HG03342 (cell line): ENCODE data around the gene ADGRD1.

ENCODE experiments used
- ATAC-seq: cut with Tn5 transposase; IDR thresholded peaks from one replicate; pipeline ENCODE4 v1.9.1; 2021; ENCODE audit warnings: mild to moderate bottlenecking, moderate library complexity; ENCODE audit not compliant: unreplicated experiment

Gene ADGRD1

DNA sequence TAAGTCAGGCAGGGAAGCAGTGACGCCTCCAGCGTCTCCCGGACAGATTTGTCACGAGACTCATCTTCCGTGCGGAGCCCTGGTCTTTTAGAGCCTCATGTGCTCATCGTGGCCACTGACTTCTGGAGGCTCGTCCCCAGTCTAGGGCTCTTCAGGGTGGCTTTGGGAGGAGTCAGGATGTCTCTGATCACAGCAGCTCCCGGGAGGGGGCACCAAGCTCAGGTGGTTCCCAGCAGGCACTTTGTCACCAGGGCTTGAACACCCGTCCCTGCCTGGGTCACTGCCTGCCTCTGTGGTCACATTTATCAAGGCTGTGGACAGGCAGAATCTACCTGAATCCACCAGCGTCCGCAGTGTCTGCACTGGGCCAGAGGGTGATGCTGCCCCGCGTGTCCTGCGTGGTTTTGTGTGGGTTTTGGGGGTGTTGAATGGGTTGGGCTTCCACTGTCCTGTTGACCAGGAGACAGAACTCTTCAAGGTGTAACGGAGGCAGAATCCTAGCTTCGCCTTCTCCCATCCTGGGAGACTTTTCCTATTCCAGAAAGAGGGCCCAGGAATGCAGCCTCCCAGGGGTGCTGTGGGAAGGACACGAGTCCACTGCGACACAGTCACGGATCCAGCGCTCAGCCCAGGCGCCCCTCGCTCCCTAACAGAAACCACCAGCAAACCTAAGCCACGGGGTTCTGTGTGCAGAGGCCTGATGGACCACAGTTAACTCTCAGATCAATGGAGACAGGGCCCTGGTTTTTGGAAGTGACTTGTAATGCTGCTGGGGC, 132.3 kb downstream of the ADGRD1 start:
- ATAC-seq = no peak

DNA sequence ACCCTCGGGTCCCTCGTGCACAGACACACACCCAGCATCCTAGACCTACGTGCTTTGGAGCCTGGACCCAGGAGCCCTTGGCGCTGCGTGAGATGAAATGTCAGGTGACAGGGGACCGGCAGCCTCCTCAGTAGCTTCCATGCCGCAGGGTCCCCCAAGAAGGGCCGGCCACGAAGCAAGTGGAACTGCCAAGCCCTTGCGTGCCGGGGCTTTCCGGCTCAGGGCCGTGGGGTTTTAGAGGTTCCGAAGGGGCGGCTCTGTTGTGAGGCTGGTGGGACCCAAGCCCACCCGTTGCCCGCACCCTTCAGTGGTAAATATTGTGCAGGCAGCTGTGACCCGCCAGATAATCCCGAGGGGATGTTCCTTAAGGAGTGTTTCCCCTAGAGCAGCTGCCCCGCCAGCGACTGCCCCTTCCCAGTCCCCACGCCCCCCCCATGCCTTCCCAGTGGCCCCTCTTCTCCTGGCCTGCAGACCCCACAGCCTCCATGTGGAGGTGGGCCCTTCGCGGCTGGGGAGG, 133.7 kb downstream of the ADGRD1 start:
- ATAC-seq = no peak

DNA sequence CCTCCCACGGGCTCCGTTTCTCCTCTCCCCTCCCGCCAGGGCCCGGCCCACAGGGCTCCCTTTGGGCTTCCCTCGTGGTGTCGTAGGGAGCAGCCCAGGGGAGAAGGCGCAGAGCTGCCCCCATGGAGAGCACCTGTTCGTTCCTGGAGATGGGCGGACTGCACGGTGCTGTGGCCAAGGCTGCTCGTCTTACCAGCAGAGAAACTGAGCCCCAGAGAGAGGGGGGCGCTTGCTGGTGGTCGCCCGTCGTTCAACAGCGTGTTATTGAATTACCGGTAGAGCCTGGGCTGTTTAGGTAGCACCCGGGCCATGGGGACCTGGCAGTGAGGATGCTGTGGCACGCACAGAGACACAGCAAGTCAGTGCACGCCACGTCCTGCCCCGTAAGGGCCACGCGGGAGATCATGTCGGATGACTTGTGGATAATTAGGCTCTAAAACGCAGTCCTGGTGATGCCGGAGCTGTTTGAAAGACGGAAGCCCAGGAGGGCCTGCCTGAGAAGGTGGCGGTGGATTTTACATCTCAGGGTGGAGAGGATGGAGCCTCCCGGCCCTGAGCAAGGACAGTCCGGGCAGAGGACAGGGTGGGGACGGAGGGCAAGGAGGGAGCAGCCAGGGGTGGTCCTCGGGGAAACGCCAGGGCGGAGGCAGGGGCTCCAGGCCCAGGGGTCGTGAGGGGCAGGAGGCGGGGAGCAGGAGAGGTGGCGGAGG, 134.4 kb downstream of the ADGRD1 start:
- no peak for ATAC-seq

DNA sequence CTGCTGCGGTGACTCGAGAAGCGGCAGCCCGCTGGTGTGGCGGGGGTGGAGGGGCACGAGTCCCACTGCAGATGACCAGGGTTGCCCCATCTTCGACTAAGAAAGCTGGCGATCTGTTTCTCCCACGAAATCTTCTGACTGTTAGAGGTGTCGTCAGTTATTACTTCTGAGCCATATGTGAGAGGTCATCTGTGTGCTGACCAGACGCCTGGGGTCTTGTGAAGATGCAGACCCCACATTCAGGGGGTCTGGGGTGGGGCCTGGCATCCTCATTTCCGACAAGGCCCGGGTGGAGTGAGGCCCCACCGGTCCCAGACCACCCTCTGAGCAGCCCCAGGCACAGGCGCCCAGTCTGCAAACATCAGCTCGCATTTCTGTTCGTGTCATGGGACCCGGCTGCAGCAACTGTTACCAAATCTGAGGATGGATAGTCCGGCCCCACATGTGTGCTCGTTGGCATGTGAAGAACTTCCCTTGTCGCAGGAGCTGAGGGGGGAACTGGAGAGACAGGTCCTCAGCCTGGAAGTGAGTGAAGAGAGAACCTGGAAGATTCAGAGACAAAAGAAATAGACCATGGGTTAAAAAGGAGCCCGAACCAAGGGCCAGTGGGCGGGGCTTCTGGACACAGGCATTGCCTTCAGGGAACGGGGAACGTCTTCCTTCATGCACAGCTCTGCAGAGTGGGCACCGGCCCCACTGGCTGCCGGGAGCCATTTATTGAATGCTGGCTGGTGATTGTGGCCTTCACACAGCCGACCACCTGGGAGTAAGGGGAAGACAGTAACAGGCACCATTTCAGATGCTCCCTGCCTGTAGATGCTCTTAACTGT, 135.2 kb downstream of the ADGRD1 start:
- ATAC-seq = no peak

DNA sequence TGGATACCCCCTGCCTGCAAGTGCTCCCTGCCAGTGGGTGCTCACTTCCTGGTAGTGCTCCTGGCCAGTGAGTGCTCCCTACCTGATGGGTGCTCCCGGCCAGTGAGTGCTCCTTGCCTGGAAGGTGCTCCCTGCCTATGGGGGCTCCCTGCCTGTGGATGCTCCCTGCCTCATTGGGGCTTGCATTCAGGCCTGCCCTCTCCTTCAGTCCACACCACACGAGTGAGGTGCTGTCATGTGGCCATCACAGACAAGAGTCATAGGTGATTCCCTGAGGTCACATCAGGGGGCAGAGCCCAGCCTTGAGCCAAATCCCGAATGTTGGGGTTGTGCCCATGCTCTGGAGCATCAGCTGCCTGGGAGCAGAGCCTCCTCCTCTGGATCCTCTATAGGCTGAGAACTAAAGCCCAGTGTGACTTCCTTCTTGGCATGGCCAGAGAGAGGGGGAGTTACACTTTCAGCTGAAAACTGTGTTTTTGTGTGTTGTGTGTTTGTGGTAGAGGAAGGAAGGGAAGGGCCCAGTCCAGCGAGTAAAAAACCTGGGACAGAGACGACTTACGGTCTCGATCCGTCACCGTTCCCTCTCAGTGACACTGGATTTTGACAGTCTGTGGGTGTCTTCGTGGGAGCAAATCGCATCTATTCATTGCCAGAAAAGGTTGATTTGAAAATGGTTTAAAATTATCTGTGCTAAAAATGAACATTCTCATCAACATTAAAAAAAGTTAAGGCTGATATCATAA, 136.0 kb downstream of the ADGRD1 start:
- no peak for ATAC-seq

DNA sequence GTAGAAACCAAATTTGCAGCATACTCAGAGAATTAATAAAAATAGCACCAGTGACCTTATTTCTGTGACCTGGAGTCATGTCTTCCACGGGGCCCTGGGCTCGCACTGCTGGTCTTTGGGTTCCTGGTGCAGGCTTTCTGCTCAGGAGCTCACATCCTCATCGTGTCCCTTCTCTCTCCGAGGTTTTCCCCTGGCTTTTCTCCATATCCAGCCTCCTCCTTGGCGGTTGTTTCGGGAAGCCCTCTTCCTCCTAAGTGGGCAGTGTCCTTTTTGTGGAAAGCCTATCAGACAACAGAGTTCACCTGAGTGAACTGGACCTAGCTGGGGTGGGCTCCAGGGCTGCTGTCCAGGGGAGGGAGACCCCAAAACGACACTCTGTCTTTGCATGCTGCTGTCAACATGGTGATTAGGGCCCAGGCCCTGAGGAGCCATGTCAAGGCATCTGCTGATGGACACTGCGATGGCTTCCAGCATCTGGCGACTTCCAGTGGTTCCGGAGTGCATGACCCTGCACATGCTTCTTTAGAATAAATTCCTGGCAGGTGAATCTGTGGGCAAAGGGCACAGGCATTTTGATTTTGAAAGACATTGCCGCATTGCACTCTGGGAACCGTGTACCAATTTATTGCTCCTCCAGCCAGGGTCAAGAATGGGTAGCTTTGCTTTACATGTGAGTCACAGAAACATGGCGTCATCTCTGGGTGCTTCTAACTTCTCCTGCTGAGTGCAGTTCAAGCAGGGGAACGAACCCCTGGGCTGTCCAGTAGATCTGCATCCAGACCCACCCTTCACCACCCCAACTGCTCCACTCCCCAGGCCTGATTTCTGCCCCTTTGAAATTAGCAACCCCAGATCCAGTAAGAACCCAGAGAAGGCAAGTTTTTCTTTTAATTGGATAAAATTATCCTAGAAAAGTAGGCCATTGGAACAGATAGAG, 136.8 kb downstream of the ADGRD1 start:
- ATAC-seq = no peak

DNA sequence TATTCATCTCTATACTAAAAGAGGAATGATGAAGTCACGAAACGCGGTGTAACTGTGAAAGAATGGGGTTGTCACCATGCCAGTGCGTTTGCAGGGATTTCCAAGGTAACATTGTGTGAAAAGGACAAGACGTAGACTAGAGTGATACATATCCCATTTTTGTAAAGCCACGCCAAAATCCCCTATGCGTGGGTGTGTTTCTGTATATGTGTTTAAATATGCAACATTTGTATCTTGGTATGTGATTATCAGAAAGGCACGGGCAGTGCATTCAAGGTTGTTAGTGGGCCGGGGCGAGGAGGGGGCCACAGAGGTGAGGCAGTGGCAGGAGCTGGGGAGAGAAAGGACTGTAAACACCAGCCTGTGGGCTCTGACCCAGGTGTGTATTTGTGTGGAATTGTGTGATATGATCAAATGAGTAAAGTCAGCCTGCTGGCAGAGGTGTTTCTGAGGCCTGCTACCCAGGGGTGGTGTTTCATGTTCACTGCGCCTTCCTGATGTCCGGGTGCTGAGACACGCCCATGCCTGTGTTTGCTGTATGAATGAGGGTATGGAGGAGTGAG, 137.8 kb downstream of the ADGRD1 start:
- ATAC-seq = peak; percentile 43

DNA sequence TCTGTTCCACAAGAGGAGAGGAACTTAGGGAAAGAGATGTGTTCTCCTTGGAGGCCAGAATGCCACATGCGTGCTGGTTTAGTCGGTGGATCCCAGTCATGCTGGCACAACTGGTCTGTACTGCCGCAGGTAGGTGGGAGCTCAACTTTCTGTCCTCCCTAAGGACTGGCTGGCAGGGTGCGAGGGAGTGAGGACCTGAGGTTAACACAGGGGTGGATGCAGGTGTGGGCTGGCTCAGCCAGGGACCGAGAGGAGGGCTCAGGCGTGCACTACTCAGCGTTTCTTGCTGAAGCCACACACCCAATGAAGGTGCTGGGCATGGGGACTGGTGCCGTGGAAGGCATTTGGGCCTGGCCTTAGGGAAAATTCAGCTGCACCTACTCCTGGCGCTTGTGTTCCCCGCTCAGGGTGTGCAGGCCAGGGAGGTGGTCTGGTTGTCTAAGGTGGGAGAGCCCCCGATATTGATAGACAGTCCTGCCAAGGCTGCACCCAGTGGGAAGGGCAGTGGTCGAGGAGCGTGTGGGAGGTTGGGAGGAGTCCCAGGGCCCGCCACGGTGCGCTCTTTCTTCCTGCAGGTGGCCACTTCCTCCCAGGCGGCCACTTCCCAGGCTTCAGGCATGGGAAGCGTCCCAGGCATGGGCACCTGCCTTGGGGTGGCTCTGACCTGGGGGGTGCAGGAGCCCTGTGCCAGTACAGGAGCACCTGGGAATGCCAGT, 138.4 kb downstream of the ADGRD1 start:
- no peak for ATAC-seq

DNA sequence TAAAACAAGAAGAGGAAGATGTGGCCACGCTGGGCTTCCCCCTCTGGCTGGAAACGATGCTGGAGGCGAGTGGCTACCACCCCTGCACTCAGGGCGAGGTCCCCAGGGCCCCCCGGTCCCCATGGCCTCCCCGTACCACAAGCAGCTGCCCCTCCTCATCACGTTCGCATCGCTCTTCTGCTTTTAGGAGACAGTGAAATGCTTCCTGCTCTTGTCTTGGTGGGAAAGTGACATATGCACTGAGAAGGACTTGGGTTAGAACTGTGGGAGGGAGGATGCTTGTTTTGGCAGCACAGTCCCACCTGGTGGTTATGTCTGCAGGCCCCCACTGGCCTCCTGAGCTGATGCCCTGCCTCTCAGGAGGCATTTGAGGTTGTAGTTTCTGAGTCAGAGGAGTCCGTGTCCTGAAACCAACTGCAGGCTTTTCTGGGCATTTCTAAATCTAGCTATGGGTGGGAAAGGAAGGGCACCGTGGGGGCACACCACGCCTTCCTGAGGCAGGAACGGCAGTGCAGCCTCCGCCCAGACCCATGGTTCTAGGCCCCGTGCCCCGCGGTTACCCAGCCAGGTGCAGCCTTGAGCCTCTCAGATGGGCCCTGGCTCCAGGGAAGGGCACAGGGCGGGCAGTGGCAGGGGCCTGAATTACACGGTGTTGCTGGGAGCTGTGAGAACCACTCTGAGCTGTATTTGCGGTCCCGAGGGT, 139.3 kb downstream of the ADGRD1 start:
- peak; percentile 48 for ATAC-seq

DNA sequence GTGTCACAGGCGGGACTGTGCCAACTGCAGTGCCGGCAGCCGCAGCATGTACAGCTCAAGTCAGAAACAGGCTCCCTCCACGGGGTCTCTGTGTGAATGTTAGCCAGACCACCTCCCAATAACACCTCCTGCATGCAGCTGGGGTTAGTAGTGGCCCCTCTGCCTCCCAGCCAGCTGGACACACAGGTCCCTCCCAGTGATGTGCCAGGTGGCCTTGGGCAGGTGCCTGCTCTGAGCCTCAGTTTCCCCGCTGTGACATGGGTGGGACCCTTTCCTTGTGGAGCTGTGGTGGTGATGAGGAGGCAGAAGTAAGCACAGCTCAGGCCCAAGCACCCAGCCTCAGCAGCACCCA, 139.9 kb downstream of the ADGRD1 start:
- ATAC-seq = no peak

DNA sequence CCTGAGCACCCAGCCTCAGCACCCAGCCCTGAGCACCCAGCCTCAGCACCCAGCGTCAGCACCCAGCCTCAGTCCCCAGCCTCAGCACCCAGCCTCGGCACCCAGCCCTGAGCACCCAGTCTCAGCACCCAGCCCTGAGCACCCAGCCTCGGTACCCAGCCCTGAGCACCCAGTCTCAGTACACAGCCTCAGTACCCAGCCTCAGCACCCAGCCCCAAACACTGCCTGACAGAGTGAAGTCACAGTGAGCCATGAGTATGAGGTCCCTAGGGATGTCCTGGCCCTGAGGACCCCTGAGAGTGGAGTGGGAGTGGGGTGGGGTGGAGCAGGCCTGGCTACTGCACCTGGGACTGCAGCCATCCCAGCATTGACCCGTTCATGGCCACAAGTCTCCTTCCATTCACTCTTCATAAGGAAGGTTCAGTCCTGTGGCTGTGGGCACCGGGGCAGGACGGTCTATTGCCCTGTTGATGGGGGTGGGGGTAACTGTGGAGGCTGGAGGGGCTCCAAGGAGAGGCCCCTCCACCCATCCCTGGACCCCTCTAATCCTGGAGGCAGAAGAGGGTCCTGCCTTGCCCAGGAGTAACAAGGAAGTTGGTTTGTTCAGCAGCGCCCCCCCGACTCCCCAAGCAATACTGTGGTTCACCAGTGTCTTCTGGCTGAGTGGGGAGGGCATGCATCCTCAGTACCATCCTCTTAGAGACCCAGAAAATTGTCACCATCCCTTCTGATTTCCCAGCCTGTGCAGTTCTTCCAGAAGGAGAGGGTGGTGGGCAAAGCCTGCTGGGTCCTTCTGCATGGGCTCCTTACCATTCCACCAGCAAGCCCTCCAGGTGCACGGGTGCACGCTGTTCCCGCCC, 140.5 kb downstream of the ADGRD1 start:
- ATAC-seq = no peak

DNA sequence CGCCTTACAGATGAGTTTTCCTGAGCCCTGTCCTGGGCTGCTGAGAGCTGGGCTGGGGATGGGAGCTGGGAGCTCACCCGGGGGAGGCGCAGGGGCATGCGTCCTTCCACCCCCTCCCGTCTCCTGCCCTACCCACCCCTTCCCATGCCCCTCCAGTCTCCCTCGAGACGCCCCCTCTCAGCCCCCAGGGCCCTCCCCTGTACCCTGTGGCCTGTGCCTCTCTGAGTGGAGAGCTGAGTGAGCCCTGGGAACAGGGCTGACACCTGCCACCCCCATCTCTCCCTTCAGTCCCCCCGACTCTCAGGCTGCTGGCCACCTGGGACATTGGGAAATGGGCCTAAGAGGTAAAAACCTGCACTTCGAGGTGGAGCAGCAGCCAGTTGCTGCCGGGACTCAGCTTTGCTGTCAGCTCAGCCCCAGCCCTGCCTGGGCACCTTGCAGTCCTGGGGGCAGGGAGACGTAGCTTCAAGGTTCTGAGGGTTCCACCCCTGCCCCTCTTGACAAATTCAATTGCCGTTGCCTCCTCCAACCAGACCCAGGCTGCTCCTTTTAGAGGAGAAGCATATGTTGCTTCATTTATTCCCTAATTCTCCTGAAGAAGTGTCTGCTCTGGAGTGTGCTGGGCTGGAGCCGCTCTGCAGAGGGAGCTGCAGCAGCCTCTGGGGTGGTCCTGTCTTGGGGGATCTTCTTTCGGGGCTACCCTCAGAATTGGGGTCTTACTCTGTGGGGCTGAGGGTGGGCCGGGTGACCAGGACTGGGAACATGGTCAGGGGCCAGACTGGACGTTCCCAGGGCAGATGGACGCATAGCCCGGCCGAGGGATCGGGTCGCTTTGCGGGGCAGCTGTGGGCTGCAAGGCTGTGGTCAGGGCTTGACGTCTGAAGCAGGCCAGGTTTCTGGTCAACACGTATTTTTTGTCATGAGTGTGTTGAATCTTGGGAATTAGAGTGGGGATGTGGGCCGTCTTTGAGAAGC, 141.4 kb downstream of the ADGRD1 start:
- ATAC-seq = no peak

DNA sequence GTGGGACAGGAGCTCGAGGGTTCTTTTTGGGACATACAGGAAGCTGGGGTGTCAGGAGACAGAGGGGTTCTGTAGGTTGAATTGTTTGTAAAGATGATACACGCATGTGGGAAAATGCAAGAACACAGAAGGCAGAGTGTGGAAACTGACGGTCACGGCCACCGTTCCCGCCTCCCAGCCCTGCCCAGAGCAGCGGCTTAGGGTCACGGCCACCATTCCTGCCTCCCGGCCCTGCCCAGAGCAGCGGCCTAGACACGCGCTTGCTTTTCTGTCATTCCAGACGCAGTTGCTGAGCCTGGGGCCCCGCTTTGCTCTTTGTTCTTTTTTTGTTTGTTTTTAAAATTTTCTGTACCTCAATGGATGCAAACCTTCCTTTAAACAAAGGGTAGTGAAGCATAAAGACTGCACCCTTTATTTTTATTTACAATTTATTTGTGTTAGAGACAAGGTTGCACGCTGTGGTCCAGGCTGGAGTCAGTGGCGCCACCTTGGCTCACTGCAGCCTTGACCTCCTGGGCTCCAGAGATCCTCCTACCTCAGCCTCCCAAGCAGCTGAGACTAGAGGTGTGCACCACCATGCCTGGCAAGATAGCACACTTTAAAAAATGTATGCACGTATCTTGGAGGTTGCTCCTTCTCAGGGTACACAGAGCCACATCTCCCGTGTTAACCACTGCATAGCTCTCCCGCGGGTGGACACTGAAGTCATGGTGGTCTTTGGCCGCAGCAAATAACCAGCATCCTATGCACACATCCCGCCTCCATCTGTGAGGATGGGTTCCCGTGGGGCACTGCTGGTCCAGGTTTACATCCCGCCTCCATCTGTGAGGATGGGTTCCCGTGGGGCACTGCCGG, 142.3 kb downstream of the ADGRD1 start:
- no peak for ATAC-seq

DNA sequence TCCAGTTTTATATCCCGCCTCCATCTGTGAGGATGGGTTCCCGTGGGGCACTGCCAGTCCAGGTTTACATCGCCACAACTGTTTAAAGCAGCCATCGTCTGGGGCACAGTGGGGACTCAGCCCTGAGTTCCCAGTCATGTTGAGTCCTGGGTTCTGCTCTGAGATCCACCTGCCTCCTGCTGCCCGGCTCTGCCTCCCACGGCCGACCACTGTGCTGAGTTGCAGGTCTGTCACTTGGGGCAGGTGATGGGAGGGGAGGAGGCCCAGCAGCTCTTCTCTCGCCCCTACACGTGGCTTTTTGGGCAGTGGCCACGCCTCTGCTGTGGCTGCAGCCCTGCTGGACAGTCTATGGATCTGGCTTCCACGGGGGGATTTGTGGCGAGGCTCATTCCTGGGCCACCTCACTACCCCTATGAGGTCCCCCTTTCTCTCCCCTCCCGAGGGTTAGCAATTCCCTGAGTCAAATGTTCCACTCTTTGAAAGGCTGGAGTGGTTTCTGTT, 143.0 kb downstream of the ADGRD1 start:
- no peak for ATAC-seq
